Left lung (tissue), 10 donors: ENCODE data around the gene WWOX. TPM values are rescaled to one million over a fixed set of nuclear protein-coding genes. Genes with fewer than 3 reads are reported as not detected.
A peak's percentile ranks its signal among the peaks of the same experiment; 100 is the strongest.

Experiments used
- ATAC-seq: fragments of 200-7000 bp; cut with Tn5 transposase; one replicate; pipeline ENCODE4 v1.9.1; 2020; ENCODE audit warnings: moderate library complexity
- DNase-seq, 4 donors: peaks; one replicate each; pipeline ENCODE4 v3.0.0-alpha.2; 2013 to 2020
- H3K27ac ChIP-seq, 2 donors: fragments of 200-600 bp; sonication (generic) in 1 of 2; one replicate each; pipeline versions ENCODE4 v1.5.0 to v1.8.0; 2020 to 2021
- H3K27me3 ChIP-seq, 2 donors: fragments of 200-600 bp; sonication (generic) in 1 of 2; one replicate each; pipeline versions ENCODE4 v1.5.0 to v1.8.0; 2020 to 2021
- H3K36me3 ChIP-seq, 2 donors: fragments of 200-600 bp; sonication (generic) in 1 of 2; one replicate each; pipeline versions ENCODE4 v1.5.0 to v1.8.0; 2020 to 2021
- H3K4me1 ChIP-seq, 2 donors: fragments of 200-600 bp; one replicate each; pipeline ENCODE4 v1.8.0; 2021
- H3K4me3 ChIP-seq, 2 donors: fragments of 200-600 bp; sonication (generic) in 1 of 2; one replicate each; pipeline versions ENCODE4 v1.5.0 to v1.8.0; 2020 to 2021; ENCODE audit warnings: mild to moderate bottlenecking in 1 of 2
- H3K9me3 ChIP-seq, 2 donors: fragments of 200-600 bp; sonication (generic) in 1 of 2; one replicate each; pipeline versions ENCODE4 v1.5.0 to v1.8.0; 2020 to 2021
- CTCF ChIP-seq, 2 donors: fragments of 200-600 bp; sonication (generic) in 1 of 2; IDR thresholded peaks; one replicate each; pipeline versions ENCODE4 v1.5.0 to v1.8.0; 2021; ENCODE audit warnings: antibody characterized with exemption in 2 of 2
- intact Hi-C, 2 donors: fragments of 100-400 bp; cut with DNase I; formaldehyde crosslinking; loops; one replicate each; pipeline versions ENCODE4 v1.11.2 to v1.14.2; 2022
- polyA plus RNA-seq, 6 donors: library from polyadenylated mRNA; unstranded; fragments of 120-200 nt; gene quantifications; one replicate each; pipeline ENCODE4 v1.2.1, GENCODE V29; 2013; ENCODE audit not compliant: insufficient read length in 6 of 6
- total RNA-seq, 2 donors: library from RNA; stranded (reverse); fragmentation: NEBNext Ultra II Directional; extraction: Animal tissue kit (Norgen Biotek cat#: 25700); gene quantifications; one replicate each; pipeline ENCODE4 v1.2.1, GENCODE V29; 2021
- donor health status: DM: no; HTN: yes; CAD: no.
- donor health status: DM: no; HTN: no; CAD: no.

The WWOX gene
- total and polyA plus RNA-seq, 8 donors: 17.2 to 40.3 (median 30.8) TPM

GRCh38 chr16:78094998-78095397 lies 4.5 kb upstream of the WWOX start:
- no peak for TF ChIP-seq CTCF (IDR thresholded peaks at IDR 0.05)
- intact Hi-C loops: no loop called here
- Histone ChIP-seq H3K27me3 (peaks cover 0 to 17% of the 10 kb centered on the region in 2 donors), H3K27ac (no peak overlapping the region), H3K9me3 (no peaks in the 10 kb centered on the region), H3K4me1 (peaks cover 0 to 5% of the 10 kb centered on the region in 2 donors), H3K36me3 (no peaks in the 10 kb centered on the region), H3K4me3 (no peak overlapping the region)
- no peak for DNase-seq
- no peak for ATAC-seq

- H3K36me3 ChIP-seq: no peaks in the 10 kb centered on the region
- TF ChIP-seq CTCF (IDR thresholded peaks at IDR 0.05): no peak
- intact Hi-C loops: no loop called here
Observed at GRCh38 chr16:78096386-78096785, 3.1 kb upstream of the WWOX start.

GRCh38 chr16:78097548-78097947 lies 1.9 kb upstream of the WWOX start:
- no peaks in the 10 kb centered on the region for H3K9me3 ChIP-seq
- no peak for DNase-seq
- H3K4me3 ChIP-seq: no peak overlapping the region
- intact Hi-C loops: no loop called here
- no peaks in the 10 kb centered on the region for H3K36me3 ChIP-seq
- H3K27ac ChIP-seq: no peak overlapping the region
- H3K4me1 ChIP-seq: peaks cover 7 to 13% of the 10 kb centered on the region in 2 donors
- TF ChIP-seq CTCF (IDR thresholded peaks at IDR 0.05): no peak
- peaks cover 0 to 15% of the 10 kb centered on the region in 2 donors for H3K27me3 ChIP-seq
- ATAC-seq: no peak

More at GRCh38 chr16:78096386-78096785, 3.1 kb upstream of the WWOX start:
- Histone ChIP-seq H3K27ac (no peak overlapping the region), H3K27me3 (peaks cover 0 to 17% of the 10 kb centered on the region in 2 donors), H3K4me3 (no peak overlapping the region), H3K4me1 (peaks cover 7 to 13% of the 10 kb centered on the region in 2 donors), H3K9me3 (no peaks in the 10 kb centered on the region)
- no peak for DNase-seq
- no peak for ATAC-seq

- Histone ChIP-seq H3K27me3 (peaks cover 0 to 9% of the 10 kb centered on the region in 2 donors), H3K4me3 (no peak overlapping the region), H3K27ac (no peak overlapping the region), H3K36me3 (no peaks in the 10 kb centered on the region), H3K4me1 (peaks cover 7 to 13% of the 10 kb centered on the region in 2 donors), H3K9me3 (no peaks in the 10 kb centered on the region)
- ATAC-seq (no peak), DNase-seq (no peak)
- TF ChIP-seq CTCF (IDR thresholded peaks at IDR 0.05): no peak
- intact Hi-C loops: no loop called here
Observed at GRCh38 chr16:78098087-78098486, 1.4 kb upstream of the WWOX start.

- Histone ChIP-seq H3K9me3 (no peaks in the 10 kb centered on the region), H3K27me3 (peaks cover 0 to 8% of the 10 kb centered on the region in 2 donors), H3K36me3 (no peaks in the 10 kb centered on the region), H3K4me3 (peak overlapping the region; percentile 92), H3K4me1 (peaks cover 7 to 13% of the 10 kb centered on the region in 2 donors), H3K27ac (peak overlapping the region; percentile 74 to 92)
- no peak for DNase-seq
- intact Hi-C loops: no loop called here
- no peak for ATAC-seq
- TF ChIP-seq CTCF (IDR thresholded peaks at IDR 0.05): no peak
Observed at GRCh38 chr16:78098595-78099270, 721 bp upstream of the WWOX start.
